Panc1 (cell line): ENCODE data around the gene AHSG. TPM values are rescaled to one million over a fixed set of nuclear protein-coding genes. Genes with fewer than 3 reads are reported as not detected.

Experiments
- ATAC-seq: fragments of 200-7000 bp; cut with Tn5 transposase; 2 replicates; pipeline ENCODE4 v1.9.1; 2020; ENCODE audit warnings: mild to moderate bottlenecking, moderate library complexity
- BruUV-seq: library from RNA; stranded (reverse); fragments of 400-500 nt; replicated peaks from 2 replicates; lab custom pipeline; 2021; lab: Mats Ljungman, UMichigan
- CTCF ChIA-PET: fragments of 300-600 bp; sonication (Branson Sonifier 250); formaldehyde crosslinking; loops from one replicate; lab custom pipeline; 2022; ENCODE audit warnings: antibody characterized with exemption; lab: Charles Lee
- POLR2A ChIA-PET: fragments of 300-600 bp; sonication (Branson Sonifier 250); formaldehyde crosslinking; loops from one replicate; lab custom pipeline; 2022; ENCODE audit warnings: antibody characterized with exemption; lab: Charles Lee
- DNase-seq: peaks from one replicate; pipeline ENCODE4 v3.0.0-alpha.2; 2010; ENCODE audit warnings: low read depth, low spot score
- H3K27ac ChIP-seq: 2 replicates; pipeline ENCODE4 v1.5.1; 2011; ENCODE audit warnings: mild to moderate bottlenecking, low read length, inconsistent platforms
- H3K27me3 ChIP-seq: fragments of 200-500 bp; sonication (Bioruptor generic); 2 replicates; pipeline ENCODE4 v1.6.0; 2014; ENCODE audit warnings: low read length, inconsistent platforms; ENCODE audit not compliant: control insufficient read depth, insufficient read depth
- H3K36me3 ChIP-seq: fragments of 200-500 bp; sonication (Bioruptor generic); 2 replicates; pipeline ENCODE4 v1.5.1; 2014; ENCODE audit warnings: inconsistent platforms, mild to moderate bottlenecking, low read length, moderate library complexity; ENCODE audit not compliant: control insufficient read depth, insufficient read depth
- H3K4me1 ChIP-seq: 2 replicates; pipeline ENCODE4 v1.5.1; 2011; ENCODE audit warnings: inconsistent platforms, mild to moderate bottlenecking, low read length, moderate library complexity; ENCODE audit not compliant: control insufficient read depth, insufficient read depth
- H3K4me3 ChIP-seq, 2 experiments: 2 replicates each; pipeline ENCODE4 v1.5.1; 2011 to 2012; ENCODE audit warnings: low read depth in 2 of 2, low read length in 2 of 2, mild to moderate bottlenecking in 2 of 2, inconsistent platforms in 1 of 2, moderate library complexity in 1 of 2
- H3K9me3 ChIP-seq: fragments of 200-500 bp; sonication (Bioruptor generic); 2 replicates; pipeline ENCODE4 v1.5.1; 2014; ENCODE audit warnings: low read depth, mild to moderate bottlenecking, inconsistent platforms, low read length, moderate library complexity; ENCODE audit not compliant: control insufficient read depth, insufficient read depth
- CTCF ChIP-seq: fragments of 450-650 bp; IDR thresholded peaks from 2 replicates; pipeline ENCODE4 v1.5.1; 2017; ENCODE audit warnings: mild to moderate bottlenecking
- POLR2AphosphoS5 ChIP-seq: IDR thresholded peaks from 2 replicates; pipeline ENCODE4 v1.6.1; 2012; ENCODE audit warnings: mild to moderate bottlenecking, low read depth, low read length, moderate library complexity
- REST ChIP-seq, 2 experiments: IDR thresholded peaks; 2 replicates each; pipeline ENCODE4 v1.6.1; 2011 to 2012; ENCODE audit warnings: low read depth in 2 of 2, control low read depth in 1 of 2, low read length in 1 of 2, mild to moderate bottlenecking in 1 of 2, moderate library complexity in 1 of 2; ENCODE audit not compliant: insufficient read depth in 1 of 2
- SIN3A ChIP-seq: IDR thresholded peaks from 2 replicates; pipeline ENCODE4 v1.6.1; 2012; ENCODE audit warnings: low read depth, mild to moderate bottlenecking, low read length, moderate library complexity, borderline replicate concordance; ENCODE audit not compliant: insufficient read depth
- TCF7L2 ChIP-seq: IDR thresholded peaks from 2 replicates; pipeline ENCODE4 v1.6.1; 2011; ENCODE audit warnings: mild to moderate bottlenecking, low read depth, low read length, inconsistent platforms
- in situ Hi-C: cut with HindIII; loops from 2 replicates; pipeline ENCODE4 v1.10.0; 2016; ENCODE audit warnings: low sequenced_read_pairs, low pct_unique_long_range_greater_than_20kb
- intact Hi-C: fragments of 100-400 bp; cut with micrococcal nuclease; formaldehyde crosslinking; loops from one replicate; pipeline ENCODE4 v1.10.0; 2022; ENCODE audit not compliant: unreplicated experiment
- total RNA-seq: library from RNA; stranded (reverse); gene quantifications from one replicate; pipeline ENCODE4 v1.2.1, GENCODE V29; 2021; ENCODE audit not compliant: unreplicated experiment

AHSG gene
- total RNA-seq, 1 experiment from 2014 or later = 0.85 TPM

- CTCF ChIA-PET = no interaction called here
- Histone ChIP-seq H3K27ac (no peak overlapping the region), H3K4me1 (no peaks in the 10 kb centered on the region), H3K36me3 (no peaks in the 10 kb centered on the region), H3K4me3 (no peak overlapping the region), H3K9me3 (no peaks in the 10 kb centered on the region), H3K27me3 (peaks cover 4% of the 10 kb centered on the region; the same call in 1 of the 2 replicates)
- ATAC-seq = no peak
- intact Hi-C loops (no loop called here), in situ Hi-C loops (no loop called here)
- TF ChIP-seq CTCF (no peak), TCF7L2 (no peak), POLR2AphosphoS5 (no peak), REST (IDR thresholded peaks at IDR 0.05; ENCODE audit: insufficient read depth in 1 of 2, low read depth in 2 of 2, low read length in 1 of 2) (no peak), SIN3A (no peak)
- POLR2A ChIA-PET = no interaction called here
- no TSS peak for BruUV-seq
- no peak for DNase-seq
Measured at GRCh38 chr3:186651678-186652215, 38.9 kb downstream of the AHSG start.

GRCh38 chr3:186653080-186653707, 40.3 kb downstream of the AHSG start:
- ChIA-PET POLR2A (no interaction called here), CTCF (no interaction called here)
- in situ Hi-C loops = no loop called here
- DNase-seq (no peak), ATAC-seq (no peak; the same call in 1 of the 2 replicates)
- Histone ChIP-seq H3K36me3 (no peaks in the 10 kb centered on the region), H3K4me1 (no peaks in the 10 kb centered on the region), H3K27me3 (no peaks in the 10 kb centered on the region; the same call in 1 of the 2 replicates), H3K4me3 (no peak overlapping the region), H3K9me3 (no peaks in the 10 kb centered on the region), H3K27ac (no peak overlapping the region)
- no TSS peak for BruUV-seq
- TF ChIP-seq TCF7L2 = no peak
- TF ChIP-seq REST (IDR thresholded peaks at IDR 0.05; ENCODE audit: insufficient read depth in 1 of 2, low read depth in 2 of 2, low read length in 1 of 2) = no peak
- no peak for TF ChIP-seq CTCF
- TF ChIP-seq SIN3A = no peak
- TF ChIP-seq POLR2AphosphoS5 = no peak
- intact Hi-C loops = no loop called here
